Measurements from ENCODE around the gene SPRYD4. TPM values are rescaled to one million over a fixed set of nuclear protein-coding genes. Genes with fewer than 3 reads are reported as not detected.

SPRYD4 gene
- total RNA-seq, 1 experiment from 2014 or later, result 4.2 TPM

DNA sequence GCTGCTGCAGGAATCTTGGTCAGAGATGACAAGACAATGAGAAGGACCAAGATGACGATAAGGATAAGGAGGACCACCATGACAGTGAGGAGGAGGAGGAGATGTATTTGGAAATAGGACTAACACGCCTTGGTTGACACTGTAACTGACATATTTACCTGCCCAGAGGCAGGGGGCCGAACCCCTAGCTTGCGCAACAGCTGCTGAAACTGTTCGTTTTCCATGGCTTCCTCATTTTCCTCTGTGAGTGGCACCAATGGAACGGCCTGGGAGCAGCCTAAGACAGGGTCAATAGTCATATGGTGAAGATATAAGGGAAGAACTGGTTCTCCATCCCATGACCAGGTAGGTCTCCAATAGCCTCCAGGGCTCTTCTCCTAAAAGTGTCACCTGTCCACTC, 48.0 kb upstream of the SPRYD4 start:
- POLR2A ChIA-PET, result no interaction called here
- no peaks in the 10 kb centered on the region for H3K9me3 Mint-ChIP-seq
- CTCF ChIA-PET, result interaction anchor here (1.1 kb wide), 1 partner anchor 44 kb away, joined by 3 read pairs; no protein-coding TSS in a partner anchor
- no peak overlapping the region for H3K4me3 Mint-ChIP-seq
- no peak for ATAC-seq
- H3K27ac Mint-ChIP-seq, result no peak overlapping the region
- DNase-seq (ENCODE audit: low spot score), result no peak
- TF ChIP-seq GTF2I (CRISPR knock-in tag; conservative IDR thresholded peaks at IDR 0.05), result no peak
- TF ChIP-seq PREB (CRISPR knock-in tag; IDR thresholded peaks at IDR 0.05; ENCODE audit: borderline replicate concordance), result no peak
- no peak for TF ChIP-seq CTCF (IDR thresholded peaks at IDR 0.05)
- TF ChIP-seq NR1H2 (CRISPR knock-in tag; IDR thresholded peaks at IDR 0.05), result no peak
- no peak for TF ChIP-seq TEAD4 (CRISPR knock-in tag; IDR thresholded peaks at IDR 0.05)
- H3K27me3 Mint-ChIP-seq (ENCODE audit: low read depth), result no peaks in the 10 kb centered on the region
- peaks cover 75% of the 10 kb centered on the region for H3K36me3 Mint-ChIP-seq
- H3K4me1 Mint-ChIP-seq, result no peaks in the 10 kb centered on the region

DNA sequence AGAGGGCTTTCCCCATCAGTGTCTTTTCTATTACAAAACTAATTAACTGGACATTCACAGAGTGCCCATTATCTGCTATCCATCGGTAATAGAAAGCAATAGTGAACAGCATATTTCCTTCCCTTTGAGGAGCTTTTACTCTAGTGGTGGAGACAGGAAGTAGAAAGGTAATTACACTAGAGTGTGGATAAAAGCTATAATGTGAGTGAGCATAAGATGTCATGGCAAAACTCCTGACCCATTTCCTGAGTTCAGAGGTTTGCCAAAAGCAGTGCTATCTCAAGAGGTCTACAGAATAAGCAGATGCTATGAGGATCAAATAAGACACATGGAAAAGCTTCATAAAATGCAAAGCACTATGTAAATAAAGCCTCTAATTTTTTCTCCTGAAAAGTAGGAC, 43.2 kb upstream of the SPRYD4 start:
- ChIA-PET CTCF (interaction anchor here (0.5 to 1.9 kb wide), 2 partner anchors 33 to 39 kb away, joined by 4 to 6 read pairs; no protein-coding TSS in a partner anchor), POLR2A (interaction anchor here (0.6 kb wide), 1 partner anchor 13 kb away, joined by 3 read pairs; no protein-coding TSS in a partner anchor)
- H3K27me3 Mint-ChIP-seq (ENCODE audit: low read depth), result no peaks in the 10 kb centered on the region
- H3K4me1 Mint-ChIP-seq, result no peaks in the 10 kb centered on the region
- H3K4me3 Mint-ChIP-seq, result no peak overlapping the region
- no peak for DNase-seq (ENCODE audit: low spot score)
- no peak overlapping the region for H3K27ac Mint-ChIP-seq
- no peak for ATAC-seq
- no peaks in the 10 kb centered on the region for H3K9me3 Mint-ChIP-seq
- TF ChIP-seq ZNF512 (CRISPR knock-in tag; IDR thresholded peaks at IDR 0.05; ENCODE audit: borderline replicate concordance), result no peak
- TF ChIP-seq ZNF425 (CRISPR knock-in tag; conservative IDR thresholded peaks at IDR 0.05), result no peak
- TF ChIP-seq CREB1 (CRISPR knock-in tag; IDR thresholded peaks at IDR 0.05), result no peak
- no peak for TF ChIP-seq TEAD4 (CRISPR knock-in tag; IDR thresholded peaks at IDR 0.05)
- TF ChIP-seq ETV6 (CRISPR knock-in tag; IDR thresholded peaks at IDR 0.05), result no peak
- TF ChIP-seq ATF3 (CRISPR knock-in tag; conservative IDR thresholded peaks at IDR 0.05), result no peak
- TF ChIP-seq TCF7 (CRISPR knock-in tag; IDR thresholded peaks at IDR 0.05; ENCODE audit: low read depth), result no peak
- peaks cover 66% of the 10 kb centered on the region for H3K36me3 Mint-ChIP-seq

DNA sequence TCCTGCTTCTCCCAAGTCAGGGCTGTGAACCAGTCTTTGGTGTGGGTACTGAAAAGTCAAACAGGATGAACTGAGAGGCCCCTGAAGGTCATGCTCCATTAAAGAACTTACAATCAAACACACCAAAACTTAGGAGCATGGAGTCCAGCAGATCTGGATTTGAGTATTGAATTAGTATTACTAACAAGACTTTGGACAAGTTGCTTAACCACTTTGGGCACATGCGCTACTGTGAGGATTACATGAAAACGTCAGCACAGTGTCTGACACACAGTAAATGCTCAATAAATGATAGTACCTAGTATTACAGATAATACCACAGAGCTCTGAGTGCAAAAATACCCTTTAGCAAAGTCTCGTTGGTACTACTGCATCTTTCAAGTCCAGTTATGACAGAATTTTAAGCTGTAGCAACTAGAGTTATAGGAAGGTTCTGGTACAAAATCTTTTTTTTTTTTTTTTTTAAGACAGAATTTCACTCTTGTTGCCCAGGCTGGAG, 42.4 kb upstream of the SPRYD4 start:
- no peak overlapping the region for H3K4me3 Mint-ChIP-seq
- CTCF ChIA-PET, result interaction anchor here (1.9 kb wide), 1 partner anchor 38 kb away, joined by 6 read pairs; no protein-coding TSS in a partner anchor
- TF ChIP-seq TCF7 (CRISPR knock-in tag; IDR thresholded peaks at IDR 0.05; ENCODE audit: low read depth) (no peak), SMAD3 (CRISPR knock-in tag; IDR thresholded peaks at IDR 0.05; ENCODE audit: borderline replicate concordance) (no peak), PREB (CRISPR knock-in tag; IDR thresholded peaks at IDR 0.05; ENCODE audit: borderline replicate concordance) (no peak), ZBTB43 (CRISPR knock-in tag; IDR thresholded peaks at IDR 0.05) (no peak), NFATC4 (CRISPR knock-in tag; IDR thresholded peaks at IDR 0.05) (no peak), IRF2 (CRISPR knock-in tag; IDR thresholded peaks at IDR 0.05; ENCODE audit: borderline replicate concordance, low read depth) (no peak)
- TF ChIP-seq, protein P1, sequence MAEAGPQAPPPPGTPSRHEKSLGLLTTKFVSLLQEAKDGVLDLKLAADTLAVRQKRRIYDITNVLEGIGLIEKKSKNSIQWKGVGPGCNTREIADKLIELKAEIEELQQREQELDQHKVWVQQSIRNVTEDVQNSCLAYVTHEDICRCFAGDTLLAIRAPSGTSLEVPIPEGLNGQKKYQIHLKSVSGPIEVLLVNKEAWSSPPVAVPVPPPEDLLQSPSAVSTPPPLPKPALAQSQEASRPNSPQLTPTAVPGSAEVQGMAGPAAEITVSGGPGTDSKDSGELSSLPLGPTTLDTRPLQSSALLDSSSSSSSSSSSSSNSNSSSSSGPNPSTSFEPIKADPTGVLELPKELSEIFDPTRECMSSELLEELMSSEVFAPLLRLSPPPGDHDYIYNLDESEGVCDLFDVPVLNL (CRISPR knock-in tag; IDR thresholded peaks at IDR 0.05; ENCODE audit: borderline replicate concordance, low read depth), result no peak
- no peaks in the 10 kb centered on the region for H3K9me3 Mint-ChIP-seq
- no peaks in the 10 kb centered on the region for H3K4me1 Mint-ChIP-seq
- H3K27me3 Mint-ChIP-seq (ENCODE audit: low read depth), result no peaks in the 10 kb centered on the region
- POLR2A ChIA-PET, result no interaction called here
- ATAC-seq, result no peak
- no peak overlapping the region for H3K27ac Mint-ChIP-seq
- peaks cover 66% of the 10 kb centered on the region for H3K36me3 Mint-ChIP-seq
- DNase-seq (ENCODE audit: low spot score), result no peak
